ENCODE data around the gene CNNM3.

Gene CNNM3

DNA sequence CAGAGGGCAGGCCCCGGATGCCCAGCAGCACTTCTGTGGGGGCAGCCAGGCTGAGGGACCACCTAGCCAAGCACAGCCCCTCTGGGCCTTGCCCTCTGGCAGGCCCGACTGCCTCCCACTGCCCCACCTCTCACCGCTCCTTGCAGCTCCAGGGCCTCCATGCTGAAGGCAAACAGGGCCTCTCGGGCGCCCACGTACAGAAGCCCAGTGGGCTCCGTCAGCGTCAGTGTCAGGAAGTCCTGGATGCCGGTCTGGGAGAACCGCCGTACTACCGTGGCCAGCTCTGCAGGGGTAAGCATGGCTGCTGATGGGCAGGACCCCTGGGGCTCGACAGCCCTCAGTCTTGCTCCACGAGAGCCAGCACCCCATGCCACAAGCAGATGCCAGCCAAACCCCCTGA, 50.1 kb downstream of the CNNM3 start:
- no peak for DNase-seq

DNA sequence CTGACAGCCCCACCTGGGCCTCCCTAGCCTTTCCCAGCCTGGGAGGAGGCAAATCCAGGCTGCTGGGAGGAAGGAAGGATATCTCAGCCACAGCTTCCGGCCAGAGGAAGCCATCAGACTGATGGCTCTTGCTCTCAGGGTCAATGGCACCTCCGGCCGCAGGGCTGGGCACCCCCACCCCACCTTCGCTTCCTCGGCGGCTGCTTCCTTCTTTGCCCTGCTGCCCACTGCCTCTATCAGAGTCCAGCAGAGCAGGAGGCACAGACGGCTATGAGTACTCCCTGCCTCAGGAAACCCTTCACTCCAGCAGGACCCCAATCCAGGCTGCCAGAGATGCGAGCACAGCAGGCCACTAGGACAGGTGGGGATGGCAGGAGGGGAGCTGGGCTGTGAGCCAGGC, 50.5 kb downstream of the CNNM3 start:
- no peak for DNase-seq

DNA sequence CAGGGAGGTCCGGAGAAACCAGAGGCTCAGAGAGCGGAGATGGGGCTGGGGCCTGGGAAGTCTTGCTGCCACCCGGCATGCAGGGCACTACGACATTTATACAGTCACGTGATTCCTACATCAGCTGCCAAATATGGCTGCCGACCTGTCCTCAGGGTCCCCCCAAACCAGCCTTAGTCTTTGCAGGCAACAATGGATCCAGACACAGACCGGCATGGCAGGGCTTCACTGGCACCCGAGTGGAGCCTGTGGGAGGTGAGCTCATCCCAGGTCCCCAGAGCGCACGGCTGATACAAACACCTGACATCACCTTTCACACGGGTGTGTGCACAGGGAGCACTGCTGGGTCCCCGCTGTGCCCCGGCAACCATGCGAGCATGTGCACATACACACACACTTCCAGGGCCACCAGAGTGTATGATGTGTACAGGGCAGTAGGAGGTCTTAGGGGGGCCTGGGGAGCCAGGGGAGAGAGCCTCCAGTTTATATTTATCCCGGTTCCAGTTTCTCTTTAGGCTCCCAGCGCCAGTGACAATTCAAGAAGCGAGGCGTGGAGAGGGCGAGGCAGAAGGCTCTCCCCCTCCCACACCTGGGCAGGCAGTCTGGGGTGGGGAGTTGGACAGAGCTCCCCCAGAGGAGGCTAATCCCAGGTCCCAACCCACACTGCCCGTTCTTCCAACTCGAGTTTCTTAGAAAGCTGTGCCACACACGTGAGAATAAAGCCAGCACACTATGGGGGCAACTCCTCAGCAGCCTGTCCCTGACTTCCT, 51.1 kb downstream of the CNNM3 start:
- no peak for DNase-seq

DNA sequence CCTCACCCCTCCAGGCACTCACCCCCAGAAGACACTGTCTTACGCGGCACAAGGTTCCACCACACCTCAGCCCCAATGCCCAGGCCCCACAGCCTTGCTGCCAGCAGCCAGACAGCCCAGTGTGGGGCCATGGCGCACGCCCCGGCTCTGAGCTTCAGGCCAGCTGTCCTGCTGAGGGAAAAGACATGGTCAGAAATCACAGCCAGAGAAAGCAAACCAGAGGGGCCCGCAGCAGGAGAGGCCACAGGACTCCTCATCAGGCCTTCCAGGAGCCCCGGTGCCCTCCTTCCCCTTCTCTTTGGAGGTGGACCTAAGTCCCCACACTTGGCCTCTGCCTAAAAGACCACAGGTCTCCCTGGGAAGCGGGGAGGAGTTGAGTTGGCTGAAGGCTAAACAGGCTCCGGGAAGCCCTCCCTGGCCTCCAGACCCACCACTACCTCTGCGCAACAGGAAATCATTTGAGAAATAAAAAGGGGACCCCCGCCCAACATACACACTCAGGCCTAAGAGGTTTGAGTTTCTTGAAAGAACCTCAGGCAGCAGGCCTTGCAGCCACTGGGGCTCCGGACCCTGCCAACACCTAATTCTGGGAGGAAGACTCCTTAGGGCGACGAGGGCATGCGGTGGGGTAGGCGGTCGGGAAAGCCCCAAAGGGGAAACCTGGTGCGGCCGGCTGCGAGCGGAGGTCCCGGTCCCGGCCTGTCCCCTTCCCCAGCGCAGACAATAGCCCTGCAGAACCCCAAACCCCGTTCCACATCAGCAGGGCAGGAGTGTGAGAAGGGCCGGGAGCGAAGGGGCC, 51.9 kb downstream of the CNNM3 start:
- no peak for DNase-seq

DNA sequence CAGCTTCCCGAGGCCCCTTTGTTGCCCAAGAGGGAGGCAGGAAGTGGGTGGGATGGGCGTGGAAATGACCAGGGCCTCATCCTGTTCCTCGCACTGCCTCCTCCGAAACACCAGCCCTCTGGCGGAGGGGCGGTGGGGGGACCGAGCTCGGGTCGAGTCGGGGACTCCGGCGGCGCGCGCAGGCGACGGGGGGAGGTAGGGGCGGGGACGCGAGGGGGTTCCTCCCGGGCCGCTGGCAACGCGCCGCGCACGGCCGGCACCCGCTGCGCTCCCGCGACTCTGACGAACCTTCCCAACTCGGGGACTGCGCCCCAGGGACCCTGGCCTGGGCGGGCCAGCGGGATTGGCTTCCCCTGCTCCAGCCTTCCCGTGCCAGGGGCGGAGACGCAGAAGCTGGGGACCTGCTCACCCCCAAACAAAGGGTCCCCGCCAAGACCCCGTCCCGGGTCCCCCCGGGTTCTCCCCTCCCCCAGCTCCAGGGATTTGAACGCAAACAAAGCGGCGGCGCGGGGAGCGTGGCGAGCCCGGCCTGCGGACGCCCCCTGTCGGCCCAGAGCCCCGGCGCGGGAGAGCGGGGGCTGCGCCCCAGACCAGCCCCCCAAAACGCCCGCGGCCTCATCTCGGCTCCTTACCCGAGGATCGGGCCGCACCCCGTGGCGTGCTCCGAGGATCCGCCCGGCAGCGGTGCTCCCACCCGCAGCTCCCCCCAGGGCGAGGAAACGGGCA, 52.6 kb downstream of the CNNM3 start:
- peak; percentile 52 to 77 for DNase-seq

DNA sequence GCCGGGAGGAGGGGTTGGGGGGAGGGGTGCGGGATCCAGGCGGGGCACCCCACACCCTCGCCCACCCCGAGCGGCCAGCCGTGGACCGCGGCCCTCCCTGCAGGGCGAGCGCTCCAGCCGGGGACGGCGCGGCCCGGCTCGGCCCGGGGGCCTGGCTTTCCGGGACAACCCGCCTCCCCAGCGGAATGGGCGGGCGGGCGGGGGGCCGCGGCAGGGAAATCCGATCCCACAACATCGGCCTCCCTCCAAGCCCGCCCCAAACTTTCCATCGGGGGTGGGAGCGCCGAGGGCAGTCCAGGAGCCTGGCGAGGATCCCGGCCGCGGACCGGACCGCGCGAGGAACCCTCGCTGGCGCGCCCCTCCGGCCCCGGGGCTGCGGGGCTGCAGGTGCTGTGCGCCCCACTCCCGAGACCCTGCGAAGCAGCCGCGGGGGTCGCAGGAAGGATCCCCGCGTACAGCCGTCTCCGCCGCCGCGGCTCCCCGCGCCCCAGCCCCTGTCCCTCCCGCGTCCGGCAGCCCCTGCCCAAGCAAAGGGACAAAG, 53.3 kb downstream of the CNNM3 start:
- DNase-seq, result peak in 1 of 2 experiments; percentile 44

DNA sequence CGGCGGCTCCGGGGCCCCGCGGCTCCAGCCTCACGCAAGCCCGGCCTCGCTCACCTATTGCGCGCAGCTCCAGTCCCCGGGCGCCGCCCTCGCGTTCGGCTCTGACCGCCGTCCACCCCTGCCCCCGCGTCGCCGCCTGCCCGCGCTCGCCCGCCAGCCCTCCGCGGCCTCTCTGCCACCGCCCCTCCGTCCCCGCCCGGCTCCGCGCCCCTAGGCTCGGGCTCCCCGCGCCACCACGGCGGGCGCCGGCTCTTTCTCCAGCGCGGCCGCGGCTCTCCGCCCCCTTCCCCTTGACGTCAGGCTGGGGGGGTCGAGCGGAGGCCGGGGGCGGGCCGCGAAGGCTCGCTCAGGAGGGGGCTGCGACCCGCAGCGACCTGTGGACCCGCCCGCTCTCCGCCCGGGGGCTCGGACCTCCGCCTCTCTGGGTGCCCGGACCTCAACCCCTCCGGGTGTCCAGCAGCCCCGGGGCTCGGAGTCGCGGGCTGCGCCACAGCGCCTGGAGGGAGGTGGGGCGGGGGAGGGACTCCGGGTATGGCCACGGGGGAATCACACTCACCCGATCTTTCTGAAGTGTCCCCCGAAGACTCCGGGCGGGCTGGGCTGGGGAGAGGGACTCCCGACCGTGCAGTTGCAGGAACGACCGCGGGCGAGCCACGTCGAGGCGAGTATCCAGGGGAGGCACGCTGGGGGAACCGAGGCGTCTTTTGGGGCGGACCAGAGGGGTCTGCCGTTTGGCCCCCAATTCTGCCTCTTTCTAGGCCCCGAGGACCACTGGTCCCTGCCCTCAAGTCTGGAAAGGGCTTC, 54.0 kb downstream of the CNNM3 start, which contains the start of gene SEMA4C:
TSS of gene SEMA4C (minus strand) at position 259 of the 804 bp plus-strand sequence. CDS start 2,194 bp downstream, outside the sequence.
- DNase-seq, result peak in 1 of 2 experiments; percentile 15

DNA sequence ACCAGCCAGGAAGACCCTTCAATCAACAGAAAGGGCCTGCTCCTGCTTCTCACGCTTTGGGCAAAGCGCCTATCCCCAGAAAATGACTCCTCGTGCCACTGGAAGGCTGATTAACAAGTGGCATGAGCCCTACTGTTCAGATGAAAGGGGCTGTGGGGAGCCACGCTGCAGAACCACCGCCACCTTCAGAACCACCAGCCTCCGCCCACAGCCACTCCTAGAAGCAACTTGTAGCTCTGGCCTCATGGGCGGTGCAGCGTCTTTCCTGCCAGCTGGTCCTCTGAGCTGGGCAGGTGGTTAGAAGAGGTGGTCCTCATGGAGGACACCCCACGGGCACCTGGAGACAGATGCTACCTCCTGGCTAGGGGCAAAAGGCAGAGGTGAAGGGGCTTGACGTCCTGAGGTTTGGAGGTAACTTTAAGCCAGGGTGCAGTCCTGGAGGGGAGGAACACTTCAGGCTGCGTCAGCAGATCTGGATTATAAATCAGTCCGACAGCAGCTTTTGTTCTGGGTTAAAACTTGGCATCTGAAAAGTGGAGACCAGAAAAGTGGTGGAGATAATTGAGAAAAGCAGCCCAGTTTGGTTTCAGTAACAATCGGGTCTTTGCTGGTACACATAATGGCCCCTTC, 54.7 kb downstream of the CNNM3 start:
- peak; percentile 14 to 35 for DNase-seq

DNA sequence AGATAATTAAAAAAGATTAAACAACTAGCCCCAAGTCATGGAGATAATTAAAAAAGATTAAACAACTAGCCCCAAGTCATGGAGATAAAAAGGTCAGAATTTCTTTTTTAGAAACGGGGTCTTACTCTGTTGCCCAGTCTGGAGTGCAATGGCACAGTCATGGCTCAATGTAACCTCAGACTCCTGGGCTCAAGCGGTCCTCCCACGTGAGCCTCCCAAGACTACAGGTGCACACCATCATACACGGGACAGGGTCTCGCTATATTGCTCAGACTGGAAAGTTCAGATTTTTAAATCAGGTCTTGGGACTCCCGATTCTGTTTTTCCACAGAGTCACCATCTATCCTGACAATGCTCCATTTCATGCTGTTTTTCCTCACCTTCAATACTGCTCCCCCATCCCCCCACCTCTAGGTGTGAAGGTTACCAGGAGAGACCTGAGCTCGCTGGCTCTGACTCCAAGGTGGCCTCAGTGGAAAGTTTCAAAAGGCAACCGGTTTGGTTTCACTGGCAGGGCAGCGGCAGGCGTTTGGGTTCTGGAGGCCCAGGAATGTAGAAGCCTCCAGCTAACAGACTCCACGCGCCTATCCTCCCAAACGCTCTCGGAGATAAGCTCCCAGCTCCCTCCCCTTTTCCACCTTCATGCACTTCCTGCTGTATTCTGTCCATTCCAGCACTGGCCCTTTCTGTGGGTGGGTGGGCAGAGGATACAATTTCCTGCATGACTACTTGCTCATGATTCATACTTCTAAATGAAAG, 56.7 kb downstream of the CNNM3 start:
- no peak for DNase-seq

DNA sequence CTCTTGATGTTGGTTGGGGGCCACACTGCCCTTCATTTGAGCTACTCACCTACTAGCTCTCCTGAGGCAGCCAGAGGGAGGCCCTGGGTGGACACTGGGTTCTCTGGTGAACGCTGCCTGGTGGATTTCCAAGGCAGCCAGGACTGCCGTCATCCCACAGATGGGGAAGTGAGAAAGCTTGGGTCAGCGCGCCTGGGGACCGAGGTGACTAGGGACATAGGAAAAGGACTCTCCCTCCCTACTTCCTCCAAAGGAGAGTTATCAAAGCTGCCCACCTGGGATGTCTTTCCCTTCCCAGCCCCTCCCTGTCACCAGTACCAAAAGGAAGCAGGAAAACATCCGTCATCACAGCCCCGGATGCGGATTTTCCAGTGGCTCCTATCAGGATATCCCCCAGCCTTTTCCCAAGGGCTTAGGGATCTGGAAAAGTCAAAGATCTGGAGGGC, 57.6 kb downstream of the CNNM3 start:
- no peak for DNase-seq

DNA sequence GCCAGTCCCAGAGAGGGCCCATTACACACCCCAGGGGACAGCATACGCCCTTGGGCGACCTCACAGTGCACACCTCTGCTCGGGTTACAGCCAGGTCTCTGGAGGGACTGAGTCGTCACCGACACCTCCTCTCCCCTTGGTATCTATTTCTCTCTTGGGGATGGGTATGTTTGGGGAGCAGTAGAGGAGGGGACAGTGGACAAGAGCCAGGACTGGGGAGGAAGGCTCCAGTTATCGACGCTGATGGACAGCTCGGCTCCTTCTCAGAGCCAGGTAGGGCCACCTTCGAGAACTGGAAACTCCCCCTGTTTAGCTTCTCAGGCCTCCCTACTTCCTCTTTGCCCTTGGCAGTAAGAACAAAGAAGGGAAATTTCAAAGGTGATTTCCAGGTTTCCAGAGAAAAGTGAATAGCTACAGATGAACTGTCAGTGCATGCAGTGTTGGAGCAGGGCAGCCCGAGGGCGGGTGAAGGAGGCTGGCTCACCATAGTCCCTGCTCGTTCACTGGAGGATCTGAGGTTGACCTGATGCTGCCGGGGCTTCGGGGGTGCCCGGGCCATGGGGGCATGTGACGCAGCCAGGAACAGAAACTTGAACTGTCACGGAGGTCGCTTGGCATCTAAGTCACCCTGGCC, 58.2 kb downstream of the CNNM3 start:
- DNase-seq, result no peak

DNA sequence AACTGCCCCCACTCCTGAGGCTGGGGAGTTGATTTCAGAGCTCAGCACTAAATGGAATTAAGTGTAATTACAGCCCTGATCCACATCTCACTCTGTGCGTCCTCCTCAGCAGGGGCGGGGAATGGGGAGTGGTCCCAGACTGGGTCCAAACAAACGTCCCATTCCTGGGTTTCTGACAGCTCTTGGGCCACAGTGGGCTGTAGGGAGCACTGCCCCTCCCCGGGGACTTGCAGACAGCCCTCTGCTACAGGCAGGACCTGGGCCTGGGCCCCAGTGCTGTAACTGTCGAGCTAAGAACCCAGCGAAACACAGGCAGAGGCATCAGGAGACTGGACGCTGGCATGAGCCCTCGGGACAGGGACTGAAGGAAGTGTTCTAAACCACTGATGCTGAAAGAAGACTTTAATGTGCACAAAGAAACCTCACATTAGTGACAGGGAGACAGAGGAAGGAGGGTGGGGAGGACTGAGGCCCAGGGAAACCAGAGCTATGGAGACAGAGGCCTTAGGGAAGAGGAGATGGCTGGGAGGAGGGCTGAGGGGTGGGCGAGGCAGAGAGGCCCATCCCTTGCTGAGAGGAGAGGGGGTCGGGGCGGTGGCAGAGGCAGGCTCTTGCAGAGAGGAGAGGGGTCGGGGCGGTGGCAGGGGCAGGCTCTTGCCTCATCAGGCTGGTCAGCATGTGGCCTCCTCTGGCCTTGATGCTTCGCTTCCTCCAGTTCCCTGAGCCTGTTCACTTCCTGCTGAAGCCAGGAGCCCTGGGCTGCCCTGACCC, 59.6 kb downstream of the CNNM3 start:
- DNase-seq, result peak in 1 of 2 experiments; percentile 24

DNA sequence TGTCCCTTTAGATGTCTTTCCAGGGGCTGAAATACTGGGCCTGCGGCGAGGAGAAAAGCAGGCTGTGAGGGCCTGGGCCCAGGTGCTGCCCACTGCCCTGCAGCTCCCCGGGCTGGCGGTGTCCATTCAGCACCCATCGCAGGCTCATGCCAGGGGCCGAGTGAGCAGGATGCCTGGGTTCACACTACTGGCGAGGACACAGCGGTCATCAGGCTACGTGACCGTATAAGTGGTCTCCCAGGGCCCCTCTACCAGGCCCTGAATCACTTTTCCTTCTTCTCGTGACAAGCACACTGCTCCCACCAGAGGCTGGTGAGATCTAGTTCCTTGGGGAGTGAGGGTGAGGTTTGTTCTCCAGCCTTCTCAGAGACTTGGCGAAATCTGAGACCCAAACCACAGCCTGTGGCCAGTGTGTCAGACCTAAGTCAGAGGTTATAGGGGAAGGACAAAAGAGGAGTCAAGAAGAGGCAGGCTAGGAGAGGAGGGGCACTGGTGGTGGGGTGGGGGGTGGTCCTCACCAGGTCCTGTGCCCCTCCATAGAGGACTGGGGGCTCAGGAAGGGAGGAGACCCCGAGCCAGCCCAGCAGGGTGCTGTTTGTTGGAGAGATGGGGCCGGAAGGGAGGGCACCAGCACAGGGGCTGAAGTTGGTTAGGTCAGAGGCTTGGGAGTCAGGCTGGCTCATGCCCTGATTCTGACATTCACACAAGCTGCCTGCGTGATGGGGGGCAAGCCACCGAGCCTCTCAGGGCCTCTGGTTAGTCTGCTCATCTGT, 60.4 kb downstream of the CNNM3 start:
- no peak for DNase-seq

DNA sequence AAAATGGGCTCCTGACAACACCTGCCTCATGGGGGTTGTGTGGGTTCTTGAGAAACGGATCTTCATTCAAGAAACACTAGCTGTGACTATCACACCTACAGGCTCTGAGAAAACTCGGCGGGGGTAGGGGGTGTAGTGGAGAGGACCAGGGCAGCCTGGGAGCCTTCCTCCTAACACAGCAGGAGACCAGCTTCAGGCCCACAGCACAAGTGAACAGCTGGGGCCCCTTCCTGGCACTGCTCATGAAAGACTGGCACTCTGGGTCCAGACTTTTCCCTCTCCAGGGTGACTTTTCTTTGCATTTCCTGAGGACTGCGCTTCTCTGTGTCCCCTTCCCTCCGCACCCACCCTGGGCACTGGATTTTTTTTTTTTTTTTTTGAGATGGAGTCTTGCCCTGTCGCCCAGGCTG, 61.0 kb downstream of the CNNM3 start:
- no peak for DNase-seq

DNA sequence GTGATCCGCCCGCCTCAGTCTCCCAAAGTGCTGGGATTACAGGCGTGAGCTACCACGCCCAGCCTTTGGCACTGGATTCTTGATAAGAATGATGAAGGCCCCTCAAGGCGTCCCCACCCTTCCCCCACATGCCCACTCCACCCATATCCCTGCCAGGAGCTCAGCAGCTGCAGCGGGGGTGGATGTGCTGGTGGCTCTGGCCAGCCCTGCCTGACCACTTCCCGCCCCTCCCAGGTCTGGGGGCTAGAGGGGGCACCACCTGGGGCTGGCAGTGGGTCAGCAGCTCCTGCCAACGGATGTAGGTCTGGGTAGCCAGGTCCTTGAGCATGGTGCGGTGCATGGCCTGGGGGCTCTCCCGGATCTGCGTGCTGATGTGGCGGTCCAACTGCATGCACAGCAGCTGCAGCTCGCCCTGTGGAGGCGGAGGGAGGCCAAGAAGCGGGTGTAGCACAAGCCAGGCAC, 61.6 kb downstream of the CNNM3 start:
- no peak for DNase-seq

DNA sequence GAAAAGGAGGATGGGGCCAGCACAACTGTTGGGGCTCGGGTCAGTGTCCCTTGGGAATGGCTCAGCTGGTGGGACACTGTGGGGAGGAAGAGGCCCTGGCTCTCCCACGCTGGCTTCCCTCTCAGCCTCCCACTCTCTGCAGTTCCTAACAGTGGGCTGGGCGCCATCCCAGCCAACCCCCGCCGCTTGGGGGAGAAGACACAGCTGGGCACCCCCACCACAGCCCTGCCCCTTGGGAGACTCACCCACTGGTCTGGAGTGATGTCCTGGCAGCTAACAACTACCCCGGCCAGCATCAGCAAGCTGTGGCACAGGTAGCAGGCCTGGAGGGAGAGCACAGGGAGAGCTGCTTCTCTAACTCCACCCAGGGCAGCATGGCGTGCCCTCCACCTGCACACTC, 62.1 kb downstream of the CNNM3 start:
- DNase-seq, result no peak

DNA sequence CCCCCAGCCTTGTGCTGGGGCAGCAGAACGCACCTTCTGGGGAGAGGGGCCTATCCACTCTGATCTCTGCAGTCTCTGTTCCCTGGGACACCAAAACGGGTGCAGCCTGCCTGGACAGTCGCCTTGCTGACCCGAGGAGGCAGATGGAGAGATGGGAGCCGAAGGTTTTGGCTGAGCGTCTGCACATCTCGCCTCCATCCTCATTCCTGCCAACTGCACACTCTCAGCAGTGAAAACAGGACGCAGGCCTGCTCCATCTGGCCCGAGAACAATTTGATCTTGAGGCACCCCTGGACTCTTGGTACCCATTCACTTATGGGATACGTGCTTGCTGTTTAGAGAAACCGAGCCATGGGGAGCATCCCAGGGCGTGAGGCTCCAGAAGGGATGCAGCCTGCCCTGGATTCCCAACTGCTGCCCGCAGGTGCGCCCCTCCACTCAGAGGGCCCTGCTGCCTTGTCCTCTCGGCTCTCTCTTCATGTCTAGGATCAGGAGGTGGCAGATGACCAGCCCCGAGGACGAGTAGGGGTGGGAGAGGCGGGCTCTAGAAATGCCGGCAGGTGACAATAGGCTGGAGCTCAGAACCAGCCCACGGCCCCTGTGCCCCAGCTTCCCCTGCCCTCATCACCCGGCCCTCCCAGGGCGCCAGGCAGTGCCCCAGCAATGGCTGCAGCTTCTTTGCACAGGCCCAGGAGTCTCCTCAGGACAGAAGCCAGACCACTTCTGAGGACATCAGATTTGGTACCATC, 62.9 kb downstream of the CNNM3 start:
- no peak for DNase-seq

DNA sequence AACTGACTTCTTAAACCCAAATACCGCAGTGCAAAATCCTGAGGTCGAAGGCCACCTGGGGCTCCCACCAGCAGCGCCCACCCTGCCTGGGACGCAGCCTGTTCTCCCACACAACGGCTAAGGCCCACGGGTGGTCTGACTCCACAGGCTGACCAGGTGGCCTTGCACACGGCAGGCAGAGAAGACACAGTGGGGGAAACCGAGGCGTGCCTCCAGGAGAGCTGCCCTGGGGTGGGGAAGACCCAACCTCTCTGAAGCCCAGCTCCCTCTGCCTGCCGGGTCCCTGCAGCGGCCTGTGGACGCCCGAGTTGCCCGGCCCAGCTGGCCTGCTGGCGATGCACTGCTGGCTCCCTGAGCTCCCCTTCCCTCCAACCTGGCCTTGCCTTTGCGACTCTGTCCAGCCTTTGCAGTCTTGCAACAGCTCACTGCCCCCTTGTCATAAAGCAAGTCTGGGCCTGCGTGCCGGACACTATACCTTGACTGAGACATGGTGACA, 63.5 kb downstream of the CNNM3 start:
- DNase-seq, result no peak

All from NCI-H524 (cell line).